Upper lobe of right lung (tissue), 1 donor: ENCODE results near the gene PTPN9. TPM values are rescaled to one million over a fixed set of nuclear protein-coding genes. Genes with fewer than 3 reads are reported as not detected.
"Not testable (repeated sequence)": the region's sequence is repeated elsewhere in the genome, so short reads cannot be mapped to it uniquely, and the experiment has no call there.

ENCODE experiments used
- ATAC-seq: fragments of 200-7000 bp; cut with Tn5 transposase; one replicate; pipeline ENCODE4 v1.9.1; 2020; ENCODE audit warnings: mild to moderate bottlenecking, moderate library complexity
- DNase-seq: peaks from one replicate; pipeline ENCODE4 v3.0.0-alpha.2; 2020
- H3K27ac ChIP-seq: fragments of 200-600 bp; one replicate; pipeline ENCODE4 v1.8.0; 2022
- H3K27me3 ChIP-seq: fragments of 200-600 bp; one replicate; pipeline ENCODE4 v1.8.0; 2022; ENCODE audit warnings: mild to moderate bottlenecking
- H3K36me3 ChIP-seq: fragments of 200-600 bp; one replicate; pipeline ENCODE4 v1.8.0; 2022
- H3K4me1 ChIP-seq: fragments of 200-600 bp; one replicate; pipeline ENCODE4 v1.8.0; 2022
- H3K4me3 ChIP-seq: fragments of 200-600 bp; one replicate; pipeline ENCODE4 v1.8.0; 2022; ENCODE audit warnings: mild to moderate bottlenecking
- H3K9me3 ChIP-seq: fragments of 200-600 bp; one replicate; pipeline ENCODE4 v1.8.0; 2022
- intact Hi-C: fragments of 100-400 bp; cut with DNase I; formaldehyde crosslinking; loops from one replicate; pipeline ENCODE4 v1.11.0; 2022
- total RNA-seq: library from RNA; stranded (reverse); fragmentation: NEBNext Ultra II Directional; extraction: Animal tissue kit (Norgen Biotek cat#: 25700); gene quantifications from one replicate; pipeline ENCODE4 v1.2.1, GENCODE V29; 2021
- TF ChIP-seq, protein P1 (sequence below): fragments of 200-600 bp; IDR thresholded peaks from one replicate; pipeline ENCODE4 v1.8.0; 2022; ENCODE audit warnings: antibody characterized with exemption
- donor health status: DM: no; HTN: yes; CAD: no; lungs with severe emphysema.

Gene PTPN9
- total RNA-seq, 1 donor from 2014 or later = 26.0 TPM

GRCh38 chr15:75493732-75494131, 85.4 kb downstream of the PTPN9 start:
- intact Hi-C loops = no loop called here
- Histone ChIP-seq H3K27ac (no peak overlapping the region), H3K36me3 (peaks cover 24% of the 10 kb centered on the region), H3K4me1 (no peaks in the 10 kb centered on the region), H3K9me3 (no peaks in the 10 kb centered on the region), H3K27me3 (no peaks in the 10 kb centered on the region), H3K4me3 (no peak overlapping the region)
- TF ChIP-seq, protein P1, sequence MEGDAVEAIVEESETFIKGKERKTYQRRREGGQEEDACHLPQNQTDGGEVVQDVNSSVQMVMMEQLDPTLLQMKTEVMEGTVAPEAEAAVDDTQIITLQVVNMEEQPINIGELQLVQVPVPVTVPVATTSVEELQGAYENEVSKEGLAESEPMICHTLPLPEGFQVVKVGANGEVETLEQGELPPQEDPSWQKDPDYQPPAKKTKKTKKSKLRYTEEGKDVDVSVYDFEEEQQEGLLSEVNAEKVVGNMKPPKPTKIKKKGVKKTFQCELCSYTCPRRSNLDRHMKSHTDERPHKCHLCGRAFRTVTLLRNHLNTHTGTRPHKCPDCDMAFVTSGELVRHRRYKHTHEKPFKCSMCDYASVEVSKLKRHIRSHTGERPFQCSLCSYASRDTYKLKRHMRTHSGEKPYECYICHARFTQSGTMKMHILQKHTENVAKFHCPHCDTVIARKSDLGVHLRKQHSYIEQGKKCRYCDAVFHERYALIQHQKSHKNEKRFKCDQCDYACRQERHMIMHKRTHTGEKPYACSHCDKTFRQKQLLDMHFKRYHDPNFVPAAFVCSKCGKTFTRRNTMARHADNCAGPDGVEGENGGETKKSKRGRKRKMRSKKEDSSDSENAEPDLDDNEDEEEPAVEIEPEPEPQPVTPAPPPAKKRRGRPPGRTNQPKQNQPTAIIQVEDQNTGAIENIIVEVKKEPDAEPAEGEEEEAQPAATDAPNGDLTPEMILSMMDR = no peak
- DNase-seq (no peak), ATAC-seq (no peak)

DNA sequence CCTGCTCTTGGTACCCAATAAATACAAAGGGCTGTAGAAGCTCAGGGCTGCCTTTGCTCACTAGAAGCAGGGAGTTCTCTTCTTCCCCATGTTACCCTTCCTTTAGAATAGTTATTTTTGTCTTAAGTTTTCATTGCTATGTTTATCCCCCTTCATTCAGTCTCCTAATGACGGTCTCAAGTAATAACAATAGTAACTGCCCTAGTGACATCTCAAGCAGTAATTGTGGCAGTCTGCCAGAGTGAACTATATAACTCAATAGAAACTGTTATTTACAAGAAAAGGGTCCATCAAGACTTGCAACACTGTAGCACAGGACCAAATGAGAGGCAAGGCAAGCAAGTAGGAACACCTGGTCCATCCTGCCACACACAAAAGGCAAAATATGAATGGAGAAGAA, 95.2 kb downstream of the PTPN9 start:
- H3K36me3 ChIP-seq = peaks cover 28% of the 10 kb centered on the region
- no peak overlapping the region for H3K27ac ChIP-seq
- H3K9me3 ChIP-seq = no peaks in the 10 kb centered on the region
- no peaks in the 10 kb centered on the region for H3K27me3 ChIP-seq
- no peak overlapping the region for H3K4me3 ChIP-seq
- TF ChIP-seq, protein P1 = no peak
- intact Hi-C loops = no loop called here
- no peak for ATAC-seq
- no peak for DNase-seq
- no peaks in the 10 kb centered on the region for H3K4me1 ChIP-seq

DNA sequence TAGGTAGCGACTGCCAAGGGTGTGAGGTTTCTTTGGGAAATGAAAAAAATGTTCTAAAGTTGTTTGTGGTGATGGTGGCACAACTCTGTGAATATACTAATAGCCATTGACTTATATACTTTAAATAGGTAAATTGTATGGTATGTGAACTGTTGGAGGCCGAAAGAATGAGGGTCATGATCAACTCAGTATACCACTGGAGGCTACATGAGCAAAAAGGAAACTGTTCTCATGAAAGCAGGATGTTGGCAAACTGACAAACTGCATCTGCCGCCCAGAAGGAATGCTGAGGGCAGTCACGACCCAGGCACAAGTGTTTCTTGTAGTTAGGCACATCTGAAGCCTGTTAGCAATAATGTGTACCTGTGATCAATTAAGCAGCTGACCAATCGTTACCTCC, 95.6 kb downstream of the PTPN9 start:
- DNase-seq, H3K27ac ChIP-seq, intact Hi-C loops, H3K9me3 ChIP-seq, H3K4me3 ChIP-seq, ATAC-seq, H3K27me3 ChIP-seq, H3K4me1 ChIP-seq: not testable (repeated sequence)
- peaks cover 28% of the 10 kb centered on the region for H3K36me3 ChIP-seq

DNA sequence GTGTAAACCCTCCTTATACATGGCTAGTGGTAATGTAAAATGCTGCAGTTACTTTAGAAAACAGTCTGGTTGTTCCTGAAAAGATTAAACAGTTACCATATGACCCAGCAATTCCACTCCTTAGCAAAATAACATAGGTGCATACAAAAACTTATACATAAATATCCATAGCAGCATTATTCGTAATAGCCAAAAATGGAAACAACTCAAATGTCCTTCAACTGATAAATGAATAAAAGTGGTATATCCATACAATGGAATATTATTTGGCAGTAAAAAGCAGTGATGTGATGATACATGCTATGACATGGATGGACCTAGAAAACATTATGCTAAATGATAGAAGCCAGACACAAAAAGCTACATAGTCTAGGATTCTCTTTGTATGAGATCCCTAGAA, 96.0 kb downstream of the PTPN9 start:
- Histone ChIP-seq H3K9me3 (no peaks in the 10 kb centered on the region), H3K4me3 (no peak overlapping the region), H3K4me1 (no peaks in the 10 kb centered on the region), H3K27me3 (no peaks in the 10 kb centered on the region), H3K36me3 (peaks cover 28% of the 10 kb centered on the region), H3K27ac (no peak overlapping the region)
- intact Hi-C loops = no loop called here
- TF ChIP-seq, protein P1 = no peak
- no peak for ATAC-seq
- no peak for DNase-seq

DNA sequence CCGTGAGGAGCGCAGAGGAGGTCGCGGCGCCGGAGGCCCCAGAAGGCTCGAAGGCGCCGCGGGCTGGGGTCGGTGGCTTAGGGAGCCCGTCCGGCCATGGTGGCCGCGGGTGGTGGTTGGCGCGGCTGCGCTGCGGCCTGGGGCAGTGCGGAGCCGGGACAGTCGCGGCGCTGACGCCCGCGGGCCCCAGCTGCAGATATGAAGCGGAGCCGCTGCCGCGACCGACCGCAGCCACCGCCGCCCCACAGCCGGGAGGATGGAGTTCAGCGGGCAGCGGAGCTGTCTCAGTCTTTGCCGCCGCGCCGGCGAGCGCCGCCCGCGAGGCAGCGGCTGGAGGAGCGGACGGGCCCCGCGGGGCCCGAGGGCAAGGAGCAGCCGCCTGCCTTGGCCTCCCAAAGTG, 98.7 kb downstream of the PTPN9 start:
- ATAC-seq, H3K4me1 ChIP-seq, H3K4me3 ChIP-seq, DNase-seq, H3K27ac ChIP-seq, intact Hi-C loops, H3K27me3 ChIP-seq, H3K9me3 ChIP-seq: not testable (repeated sequence)
- H3K36me3 ChIP-seq = peaks cover 26% of the 10 kb centered on the region

DNA sequence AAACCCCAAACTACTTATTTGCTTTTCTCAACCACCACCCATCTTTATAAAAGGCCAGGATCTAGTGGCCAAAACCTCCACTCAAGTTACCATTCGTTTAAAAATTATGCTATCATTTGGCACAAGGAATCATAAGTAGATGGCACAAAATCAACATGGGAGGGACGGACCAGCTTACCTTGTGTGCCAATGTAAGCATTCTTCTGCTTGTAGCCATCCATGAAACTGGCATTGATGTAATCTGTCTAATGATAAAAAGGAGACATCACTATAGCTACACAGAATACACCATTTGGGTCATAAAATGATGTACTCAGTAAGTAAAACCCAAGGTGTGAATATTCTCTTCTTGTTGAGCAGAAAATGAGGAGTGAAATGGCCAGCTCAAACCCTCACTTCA, 99.4 kb downstream of the PTPN9 start:
- H3K4me3 ChIP-seq = no peak overlapping the region
- ATAC-seq (no peak), DNase-seq (no peak)
- no peaks in the 10 kb centered on the region for H3K9me3 ChIP-seq
- TF ChIP-seq, protein P1 = no peak
- no peak overlapping the region for H3K27ac ChIP-seq
- no peaks in the 10 kb centered on the region for H3K4me1 ChIP-seq
- peaks cover 34% of the 10 kb centered on the region for H3K36me3 ChIP-seq
- intact Hi-C loops = no loop called here
- H3K27me3 ChIP-seq = no peaks in the 10 kb centered on the region

DNA sequence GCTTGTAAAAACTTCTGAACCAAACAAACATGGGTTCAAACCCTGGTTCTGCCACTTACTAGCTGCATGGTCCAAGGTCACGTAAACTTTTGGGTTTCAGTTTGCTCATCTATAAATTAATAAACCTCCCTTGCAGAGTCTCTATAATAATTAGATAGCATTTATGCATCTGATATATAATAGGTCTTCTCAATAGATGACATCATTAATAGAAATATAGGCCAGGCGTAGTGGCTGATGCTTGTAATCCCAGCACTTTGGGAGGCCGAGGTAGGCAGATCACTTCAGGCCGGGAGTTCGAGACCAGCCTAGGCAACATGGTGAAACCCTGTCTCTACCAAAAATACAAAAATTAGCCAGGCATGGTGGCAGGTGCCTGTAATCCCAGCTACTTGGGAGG, 102.0 kb downstream of the PTPN9 start:
- H3K27me3 ChIP-seq, intact Hi-C loops, DNase-seq, H3K27ac ChIP-seq, ATAC-seq, H3K4me3 ChIP-seq, H3K9me3 ChIP-seq, H3K4me1 ChIP-seq: not testable (repeated sequence)
- peaks cover 57% of the 10 kb centered on the region for H3K36me3 ChIP-seq
